Activated CD4-positive, alpha-beta T cell treated with anti-CD3 and anti-CD28 coated beads, Interleukin-2, amount 10 ng/mL, durations not matched to agents 24 days and 14 days (primary cell): ENCODE measurements around the gene PFDN6. TPM values are rescaled to one million over a fixed set of nuclear protein-coding genes. Genes with fewer than 3 reads are reported as not detected.

Source experiments
- DNase-seq: peaks from one replicate; pipeline ENCODE4 v3.0.0; 2022
- H3K27ac Mint-ChIP-seq: one replicate; pipeline ENCODE4 v1.8.0; 2022; ENCODE audit warnings: mild to moderate bottlenecking, mixed read lengths
- H3K27me3 Mint-ChIP-seq: one replicate; pipeline ENCODE4 v1.8.0; 2022; ENCODE audit warnings: mixed read lengths
- H3K36me3 Mint-ChIP-seq: one replicate; pipeline ENCODE4 v1.8.0; 2022; ENCODE audit warnings: low read depth, mild to moderate bottlenecking, mixed read lengths
- H3K4me1 Mint-ChIP-seq: one replicate; pipeline ENCODE4 v1.8.0; 2021; ENCODE audit warnings: mixed read lengths
- H3K4me3 Mint-ChIP-seq: one replicate; pipeline ENCODE4 v1.8.0; 2022; ENCODE audit warnings: mild to moderate bottlenecking, moderate library complexity, mixed read lengths
- H3K9me3 Mint-ChIP-seq: one replicate; pipeline ENCODE4 v1.8.0; 2021; ENCODE audit warnings: mixed read lengths
- intact Hi-C: fragments of 100-400 bp; cut with micrococcal nuclease; formaldehyde crosslinking; loops from one replicate; pipeline ENCODE4 v1.15.1; 2023
- total RNA-seq: library from RNA; stranded (reverse); gene quantifications from 2 replicates; pipeline ENCODE4 v1.2.3, GENCODE V29; 2022

Gene PFDN6
- total RNA-seq, 1 donor from 2014 or later = 132 TPM

DNA sequence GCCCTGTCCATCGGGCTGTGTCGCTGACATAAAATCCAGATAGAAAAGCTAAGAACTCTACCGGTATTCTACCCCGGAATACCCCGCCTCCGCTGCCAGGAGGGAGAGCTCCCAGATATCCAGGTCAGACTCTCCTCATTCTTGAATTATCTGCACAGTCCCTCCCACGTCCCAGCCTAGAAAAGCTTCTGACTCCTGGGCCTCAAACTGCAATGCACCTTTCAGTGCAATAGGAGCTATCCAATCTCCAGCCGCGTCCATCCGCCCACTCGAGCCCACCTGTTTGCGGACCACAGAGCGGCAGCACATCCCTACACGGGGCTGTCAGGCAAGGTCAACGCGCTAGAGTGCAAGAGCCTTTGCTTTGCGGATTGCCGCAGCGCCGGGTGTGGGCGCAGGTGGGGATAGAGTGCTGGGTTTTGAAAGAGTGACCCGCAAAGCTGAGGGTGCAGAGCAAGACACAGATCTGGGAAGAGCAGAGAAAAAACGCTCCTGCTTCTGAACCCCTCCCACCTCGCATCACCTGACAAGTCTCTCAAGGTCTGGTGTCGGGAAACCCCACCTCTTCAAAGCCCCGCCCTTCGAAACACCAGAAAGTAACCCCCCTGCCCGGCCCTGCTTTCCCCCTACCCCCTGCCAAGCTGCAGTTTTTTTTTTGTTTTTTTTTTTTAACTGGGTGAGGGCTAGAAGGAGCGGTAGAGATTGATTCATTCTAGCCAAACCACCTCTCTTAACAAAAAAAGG lies 23.1 kb downstream of the PFDN6 start:
- H3K4me3 Mint-ChIP-seq = peak overlapping the region; percentile 98
- no peaks in the 10 kb centered on the region for H3K27me3 Mint-ChIP-seq
- H3K27ac Mint-ChIP-seq = peak overlapping the region; percentile 98
- H3K9me3 Mint-ChIP-seq = no peaks in the 10 kb centered on the region
- intact Hi-C loops = loop anchor here (2.0 to 10.0 kb wide), 4 partner anchors 32 to 1578 kb away; partner anchors contain the start of gene CLIC1
- H3K36me3 Mint-ChIP-seq = peaks cover 52% of the 10 kb centered on the region
- peaks cover 38% of the 10 kb centered on the region for H3K4me1 Mint-ChIP-seq
- peak; percentile 95 for DNase-seq

DNA sequence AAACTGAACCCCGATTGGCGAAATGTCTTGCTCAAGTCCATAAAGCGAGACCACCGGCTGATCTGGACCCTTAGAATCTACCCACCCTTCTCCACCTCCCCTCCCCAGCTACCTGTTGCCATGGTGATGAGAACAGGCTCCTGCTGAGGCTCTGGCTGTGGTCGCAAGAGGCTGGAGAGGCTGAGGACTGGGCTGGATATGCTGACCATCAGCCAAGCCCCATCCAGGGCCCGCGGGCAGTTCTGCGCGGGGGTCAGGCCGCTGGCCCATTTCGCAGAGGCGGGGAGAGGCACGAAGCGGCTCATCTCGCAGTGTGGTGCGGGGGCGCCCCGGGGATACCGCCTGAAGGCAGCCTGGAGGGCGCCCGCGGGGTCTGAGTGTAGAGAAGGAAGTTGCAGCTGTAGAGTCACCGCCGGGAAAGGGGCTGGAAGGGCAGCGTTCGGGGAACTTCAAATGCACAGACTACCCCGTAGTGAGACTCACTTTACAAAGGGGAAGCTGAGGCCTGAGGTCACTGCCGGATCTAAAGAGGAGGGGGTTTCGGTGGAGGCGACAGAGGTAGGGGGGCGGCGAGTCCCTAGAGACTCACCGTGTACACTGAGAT lies 23.8 kb downstream of the PFDN6 start:
- peaks cover 43% of the 10 kb centered on the region for H3K4me1 Mint-ChIP-seq
- no peaks in the 10 kb centered on the region for H3K9me3 Mint-ChIP-seq
- peak overlapping the region; percentile 98 for H3K4me3 Mint-ChIP-seq
- peaks cover 51% of the 10 kb centered on the region for H3K36me3 Mint-ChIP-seq
- H3K27ac Mint-ChIP-seq = peak overlapping the region; percentile 98
- DNase-seq = peak; percentile 83
- no peaks in the 10 kb centered on the region for H3K27me3 Mint-ChIP-seq
- intact Hi-C loops = loop anchor here (2.0 to 10.0 kb wide), 4 partner anchors 32 to 1578 kb away; partner anchors contain the start of gene CLIC1

DNA sequence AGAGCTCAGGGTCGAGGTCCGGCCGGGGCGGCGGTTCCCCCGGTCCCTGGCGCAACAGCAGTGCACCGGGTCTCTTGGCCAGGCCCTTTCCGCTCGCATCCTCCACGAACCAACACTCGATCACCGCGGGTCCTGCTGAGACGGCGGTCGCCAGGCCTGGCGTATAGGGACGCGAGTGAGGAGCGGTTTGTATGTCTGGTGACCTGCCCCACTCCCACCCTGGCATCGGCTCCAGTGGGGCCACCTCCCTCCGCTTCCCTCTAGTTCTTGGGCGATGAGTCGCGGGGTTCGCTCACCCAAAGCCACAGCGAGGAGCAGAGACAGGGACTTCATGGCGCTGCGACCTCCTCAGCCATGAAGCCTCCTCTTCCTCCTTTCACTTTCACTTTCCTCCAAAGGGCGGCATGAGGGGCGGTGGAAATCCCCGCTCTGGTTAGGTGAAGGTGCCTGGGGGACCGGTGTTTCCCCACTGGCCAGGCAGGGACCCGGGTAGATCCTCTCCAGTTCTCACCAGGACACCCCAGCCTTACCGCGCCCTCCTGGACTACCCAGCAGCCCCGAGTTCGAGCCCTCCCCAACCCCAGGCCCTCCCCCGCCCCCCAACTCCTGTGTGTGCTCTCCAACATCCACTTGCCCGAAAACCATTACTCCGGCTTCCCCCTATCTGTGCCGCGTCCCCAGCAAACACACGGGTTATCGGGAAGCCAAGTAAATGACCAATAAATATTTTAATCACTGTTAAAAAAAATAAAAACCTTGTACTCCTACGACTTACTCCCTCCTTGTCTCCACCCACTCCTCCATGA lies 24.5 kb downstream of the PFDN6 start, which contains the start of gene TAPBP:
Gene TAPBP, minus strand, starts transcription at position 370 of the 806 bp plus-strand sequence. Its CDS starts 37 bp downstream, at position 333.
- Mint-ChIP-seq H3K27ac (peak within 1 kb of the TSS; percentile 98), H3K36me3 (peaks cover 50% of the 10 kb centered on the region), H3K4me3 (peak within 1 kb of the TSS; percentile 98), H3K27me3 (no peaks in the 10 kb centered on the region), H3K9me3 (no peaks in the 10 kb centered on the region), H3K4me1 (peaks cover 45% of the 10 kb centered on the region)
- DNase-seq = peak; percentile 97
- intact Hi-C loops = loop anchor here (1.0 to 10.0 kb wide), 10 partner anchors 9 to 1579 kb away; partner anchors contain the start of genes CLIC1, HSD17B8, KIFC1 and PFDN6

- Mint-ChIP-seq H3K9me3 (no peaks in the 10 kb centered on the region), H3K27me3 (no peaks in the 10 kb centered on the region), H3K27ac (peak overlapping the region; percentile 98), H3K36me3 (peaks cover 51% of the 10 kb centered on the region), H3K4me1 (peaks cover 49% of the 10 kb centered on the region), H3K4me3 (peak overlapping the region; percentile 98)
- peak; percentile 92 for DNase-seq
- intact Hi-C loops = loop anchor here (1.0 to 10.0 kb wide), 9 partner anchors 9 to 1580 kb away; partner anchors contain the start of genes CLIC1, HSD17B8, KIFC1 and PFDN6
These were observed 25.1 kb downstream of the PFDN6 start for GRCh38 chr6:33314515-33314942.

DNA sequence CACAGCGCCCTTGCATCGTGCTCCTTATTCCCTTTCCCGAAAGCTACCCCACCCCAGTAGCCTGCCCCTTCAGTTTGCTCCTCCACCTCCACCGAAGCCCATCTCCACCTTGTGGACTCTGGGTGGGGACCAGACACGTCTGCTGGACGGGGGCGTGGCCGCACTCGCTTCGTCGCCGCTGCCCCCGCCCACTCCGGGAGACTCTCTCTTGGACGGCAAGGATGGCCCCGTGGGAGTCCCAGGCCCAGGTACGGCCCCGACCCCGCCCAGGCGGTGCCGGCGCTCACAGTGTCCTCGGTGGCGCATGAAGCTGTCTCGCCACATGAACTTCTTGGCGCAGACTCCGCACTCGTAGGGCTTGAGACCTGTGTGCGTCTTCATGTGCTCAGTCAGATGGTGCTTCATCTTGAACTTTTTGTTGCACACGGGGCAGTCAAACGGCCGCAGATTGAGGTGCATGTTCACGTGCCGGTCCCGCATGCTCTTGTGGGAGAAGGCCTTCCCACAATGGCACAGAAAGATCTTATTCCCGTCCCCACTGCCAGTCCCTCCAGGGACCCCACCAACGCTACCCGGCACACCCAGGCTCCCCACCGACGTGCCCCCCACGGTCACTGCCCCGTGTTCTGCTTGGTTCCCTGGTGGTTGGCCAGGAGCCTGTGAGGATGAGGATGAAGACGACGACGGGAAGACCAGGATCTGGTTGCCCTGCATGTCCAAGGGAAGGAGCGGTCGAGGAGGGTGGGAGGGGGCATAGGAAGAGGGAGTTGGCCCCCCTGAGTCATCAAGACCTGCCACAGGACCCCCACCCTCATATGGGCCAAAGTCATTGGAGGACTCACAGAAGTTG lies 25.8 kb downstream of the PFDN6 start:
- peak; percentile 71 for DNase-seq
- peak overlapping the region; percentile 98 for H3K4me3 Mint-ChIP-seq
- H3K27ac Mint-ChIP-seq = peak overlapping the region; percentile 98
- no peaks in the 10 kb centered on the region for H3K27me3 Mint-ChIP-seq
- intact Hi-C loops = loop anchor here (1.0 to 10.0 kb wide), 9 partner anchors 8 to 1580 kb away; partner anchors contain the start of genes CLIC1, HSD17B8, KIFC1 and PFDN6
- peaks cover 54% of the 10 kb centered on the region for H3K4me1 Mint-ChIP-seq
- no peaks in the 10 kb centered on the region for H3K9me3 Mint-ChIP-seq
- H3K36me3 Mint-ChIP-seq = peaks cover 56% of the 10 kb centered on the region

- peaks cover 58% of the 10 kb centered on the region for H3K36me3 Mint-ChIP-seq
- H3K27me3 Mint-ChIP-seq = no peaks in the 10 kb centered on the region
- peaks cover 56% of the 10 kb centered on the region for H3K4me1 Mint-ChIP-seq
- peak; percentile 64 for DNase-seq
- no peaks in the 10 kb centered on the region for H3K9me3 Mint-ChIP-seq
- peak overlapping the region; percentile 98 for H3K4me3 Mint-ChIP-seq
- intact Hi-C loops = loop anchor here (2.0 to 10.0 kb wide), 3 partner anchors 111 to 1581 kb away; partner anchors contain the start of genes CLIC1 and HSD17B8
- peak overlapping the region; percentile 98 for H3K27ac Mint-ChIP-seq
These were observed 26.6 kb downstream of the PFDN6 start for GRCh38 chr6:33315793-33316602.

DNA sequence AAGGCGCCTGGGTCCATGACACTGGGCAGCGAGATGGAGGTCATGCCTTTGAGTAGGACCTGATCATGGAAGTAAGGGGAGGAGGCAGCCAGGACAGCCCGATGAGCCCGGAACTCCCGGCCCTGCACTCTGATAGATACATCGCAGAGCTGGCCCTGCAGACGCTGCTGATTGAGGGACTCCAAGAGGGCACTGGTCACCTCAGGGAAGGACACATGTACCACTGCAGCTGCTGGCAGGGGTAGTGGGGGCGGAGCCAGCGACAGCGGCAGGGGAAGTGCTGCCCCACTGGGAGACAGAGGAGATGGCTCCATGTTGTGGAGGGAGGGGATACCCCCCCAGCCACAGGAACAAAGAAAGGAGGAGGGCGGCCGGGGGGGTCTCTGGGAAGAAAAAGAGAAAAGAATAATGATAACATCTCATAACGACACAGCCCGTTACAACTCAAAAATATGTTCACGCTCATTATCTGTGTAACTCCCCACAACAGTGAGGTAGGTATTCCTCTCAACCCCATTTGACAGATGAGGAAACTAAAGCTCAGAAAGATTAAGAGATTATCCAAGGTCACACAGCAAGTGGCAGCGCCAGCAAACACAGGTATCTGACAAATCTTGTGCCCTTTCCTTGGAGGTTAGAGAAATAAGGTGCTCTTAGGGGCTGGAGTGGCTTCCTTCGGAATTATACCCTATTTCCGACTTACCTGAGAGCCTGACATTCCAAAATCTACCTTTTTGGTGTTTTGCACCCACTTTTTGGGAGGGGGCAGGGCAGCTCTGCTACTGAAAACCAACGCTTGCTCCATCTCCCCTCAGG lies 27.4 kb downstream of the PFDN6 start:
- Mint-ChIP-seq H3K4me1 (peaks cover 56% of the 10 kb centered on the region), H3K27me3 (no peaks in the 10 kb centered on the region), H3K36me3 (peaks cover 58% of the 10 kb centered on the region), H3K9me3 (no peaks in the 10 kb centered on the region), H3K4me3 (peak overlapping the region; percentile 80), H3K27ac (peak overlapping the region; percentile 70)
- DNase-seq = peak; percentile 67
- intact Hi-C loops = loop anchor here (1.0 to 10.0 kb wide), 3 partner anchors 101 to 1582 kb away; partner anchors contain the start of genes CLIC1 and CUTA

- Mint-ChIP-seq H3K36me3 (peaks cover 56% of the 10 kb centered on the region), H3K4me3 (peak overlapping the region; percentile 96), H3K27ac (peak overlapping the region; percentile 70), H3K27me3 (no peaks in the 10 kb centered on the region), H3K4me1 (peaks cover 54% of the 10 kb centered on the region), H3K9me3 (no peaks in the 10 kb centered on the region)
- DNase-seq = no peak
- intact Hi-C loops = loop anchor here (1.0 to 10.0 kb wide), 3 partner anchors 101 to 1583 kb away; partner anchors contain the start of genes CLIC1 and CUTA
These were observed 27.9 kb downstream of the PFDN6 start for GRCh38 chr6:33317419-33317668.

DNA sequence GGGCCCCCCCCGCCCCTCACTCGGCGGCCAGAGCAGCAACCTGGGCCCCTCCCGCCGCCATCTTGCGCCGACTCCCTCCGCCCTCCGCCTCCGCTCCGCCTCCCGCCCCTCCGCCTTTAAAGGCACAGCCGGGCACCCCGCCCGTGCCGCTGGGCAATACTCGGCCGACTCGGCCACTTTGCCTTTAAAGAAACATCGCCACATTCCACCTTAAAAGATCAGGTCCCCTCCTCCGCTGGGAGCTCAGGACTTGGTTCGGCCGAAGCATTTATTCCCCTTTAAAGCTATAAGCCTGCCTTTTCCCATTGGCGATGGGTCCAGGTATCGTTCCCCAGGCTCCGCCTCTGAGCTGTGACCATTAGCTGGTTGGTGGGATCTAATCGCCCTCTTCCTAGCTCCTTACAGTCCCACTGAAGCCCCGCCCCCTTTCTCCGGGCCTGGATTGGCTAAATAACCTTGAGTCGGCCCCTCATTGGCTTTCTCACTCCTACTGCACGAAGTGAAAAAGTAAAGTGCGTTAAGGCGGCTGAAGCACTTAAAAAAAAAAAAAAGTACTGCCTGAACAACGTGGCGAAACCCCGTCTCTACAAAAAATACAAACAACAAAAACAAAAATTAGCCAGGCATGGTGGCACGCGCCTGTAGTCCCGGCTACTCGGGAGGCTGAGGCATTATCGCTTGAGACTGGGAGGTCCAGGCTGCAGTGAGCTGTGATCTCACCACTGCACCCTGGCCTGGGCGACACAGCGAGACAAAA lies 28.4 kb downstream of the PFDN6 start, which contains the start of gene ZBTB22:
Gene ZBTB22, minus strand, starts transcription at position 76 of the 757 bp plus-strand sequence. CDS start 828 bp downstream, outside the sequence.
- Mint-ChIP-seq H3K36me3 (peaks cover 56% of the 10 kb centered on the region), H3K4me3 (peak within 1 kb of the TSS; percentile 96), H3K27me3 (no peaks in the 10 kb centered on the region), H3K9me3 (no peaks in the 10 kb centered on the region), H3K4me1 (peaks cover 53% of the 10 kb centered on the region), H3K27ac (peak within 1 kb of the TSS; percentile 96)
- peak; percentile 98 for DNase-seq
- intact Hi-C loops = loop anchor here (1.0 to 10.0 kb wide), 3 partner anchors 100 to 1583 kb away; partner anchors contain the start of genes CLIC1 and CUTA

GRCh38 chr6:33318426-33319073 lies 29.1 kb downstream of the PFDN6 start:
- H3K9me3 Mint-ChIP-seq = no peaks in the 10 kb centered on the region
- intact Hi-C loops = loop anchor here (10.0 kb wide), 2 partner anchors 256 to 1584 kb away; partner anchors contain the start of gene CLIC1

More at GRCh38 chr6:33318426-33319073, 29.1 kb downstream of the PFDN6 start:
- Mint-ChIP-seq H3K4me1 (peaks cover 56% of the 10 kb centered on the region), H3K4me3 (peak overlapping the region; percentile 96), H3K27me3 (no peaks in the 10 kb centered on the region), H3K36me3 (peaks cover 50% of the 10 kb centered on the region), H3K27ac (peak overlapping the region; percentile 96)
- no peak for DNase-seq
